GM13977 (cell line): ENCODE results near the gene R3HDM4.

Source experiments
- DNase-seq: peaks from one replicate; pipeline ENCODE4 v3.0.0; 2012; ENCODE audit warnings: low spot score
- in situ Hi-C: fragments of 300-500 bp; cut with MboI; formaldehyde crosslinking; loops from one replicate; pipeline ENCODE4 v1.12.0; 2022; ENCODE audit warnings: low sequenced_read_pairs, low pct_unique_long_range_greater_than_20kb, mixed read lengths, inconsistent platforms; ENCODE audit not compliant: unreplicated experiment
- TF ChIP-seq, protein P1 (sequence below): IDR thresholded peaks from 2 replicates; pipeline ENCODE4 v1.5.1; 2012; ENCODE audit warnings: mild to moderate bottlenecking, control low read depth; ENCODE audit not compliant: insufficient read depth; ENCODE audit errors: extremely low read depth, missing control alignments

The R3HDM4 gene

GRCh38 chr19:936175-936546 is 23.1 kb upstream of the R3HDM4 start:
- no peak for DNase-seq
- in situ Hi-C loops: no loop called here
- TF ChIP-seq, protein P1, sequence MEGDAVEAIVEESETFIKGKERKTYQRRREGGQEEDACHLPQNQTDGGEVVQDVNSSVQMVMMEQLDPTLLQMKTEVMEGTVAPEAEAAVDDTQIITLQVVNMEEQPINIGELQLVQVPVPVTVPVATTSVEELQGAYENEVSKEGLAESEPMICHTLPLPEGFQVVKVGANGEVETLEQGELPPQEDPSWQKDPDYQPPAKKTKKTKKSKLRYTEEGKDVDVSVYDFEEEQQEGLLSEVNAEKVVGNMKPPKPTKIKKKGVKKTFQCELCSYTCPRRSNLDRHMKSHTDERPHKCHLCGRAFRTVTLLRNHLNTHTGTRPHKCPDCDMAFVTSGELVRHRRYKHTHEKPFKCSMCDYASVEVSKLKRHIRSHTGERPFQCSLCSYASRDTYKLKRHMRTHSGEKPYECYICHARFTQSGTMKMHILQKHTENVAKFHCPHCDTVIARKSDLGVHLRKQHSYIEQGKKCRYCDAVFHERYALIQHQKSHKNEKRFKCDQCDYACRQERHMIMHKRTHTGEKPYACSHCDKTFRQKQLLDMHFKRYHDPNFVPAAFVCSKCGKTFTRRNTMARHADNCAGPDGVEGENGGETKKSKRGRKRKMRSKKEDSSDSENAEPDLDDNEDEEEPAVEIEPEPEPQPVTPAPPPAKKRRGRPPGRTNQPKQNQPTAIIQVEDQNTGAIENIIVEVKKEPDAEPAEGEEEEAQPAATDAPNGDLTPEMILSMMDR: no peak

GRCh38 chr19:934865-935479 is 22.0 kb upstream of the R3HDM4 start:
- in situ Hi-C loops: no loop called here
- TF ChIP-seq, protein P1: no peak

DNA sequence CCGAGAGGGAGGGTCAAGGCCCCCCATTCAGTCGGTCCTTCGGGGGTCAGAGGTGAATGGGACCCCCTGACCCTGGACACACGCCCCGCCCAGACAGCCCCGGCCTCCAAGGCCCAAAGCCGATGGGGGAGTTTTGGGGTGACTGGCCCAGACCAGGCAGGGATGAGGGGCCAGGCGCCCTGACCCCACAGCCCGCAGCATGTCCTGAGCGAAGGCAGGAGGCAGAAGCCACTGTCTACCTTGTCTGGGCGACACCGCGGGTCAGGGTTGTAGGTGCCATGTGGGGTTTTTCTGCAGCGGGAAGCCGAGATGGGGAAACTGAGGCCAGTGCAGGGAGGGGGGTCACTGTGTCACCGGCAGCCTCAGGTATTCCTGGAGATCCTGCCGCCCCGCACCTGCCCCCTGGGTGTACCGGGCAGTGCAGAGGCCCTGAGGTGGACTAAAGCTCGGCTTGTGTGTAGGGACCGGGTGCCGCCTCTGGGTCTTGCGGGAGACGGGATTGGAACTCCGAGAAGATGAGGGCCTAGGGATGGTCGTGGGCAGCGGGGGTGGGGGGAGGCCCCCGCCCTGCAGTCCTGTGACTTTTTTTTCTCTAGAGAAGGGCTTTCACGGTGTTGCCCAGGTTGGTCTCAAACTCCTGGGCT is 21.3 kb upstream of the R3HDM4 start:
- in situ Hi-C loops: no loop called here
- TF ChIP-seq, protein P1: no peak
- no peak for DNase-seq

More at GRCh38 chr19:934865-935479, 22.0 kb upstream of the R3HDM4 start:
- DNase-seq: peak; percentile 34

DNA sequence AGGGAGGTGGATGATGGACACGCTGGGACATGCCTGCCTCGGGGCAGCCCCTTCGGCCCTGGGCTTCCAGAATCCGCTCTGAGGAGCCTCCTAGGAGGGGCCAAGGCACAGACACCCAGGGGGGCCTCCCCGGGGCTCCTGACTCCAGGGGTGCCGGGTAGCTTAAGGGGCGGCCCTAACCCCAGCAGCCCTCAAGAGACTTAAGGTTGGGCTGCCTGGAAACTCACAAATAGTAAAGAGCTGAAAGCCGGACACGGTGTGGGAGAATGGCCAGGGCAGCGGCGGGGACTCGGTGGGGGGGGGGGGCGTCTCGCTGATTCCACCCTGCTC is 20.5 kb upstream of the R3HDM4 start:
- TF ChIP-seq, protein P1: no peak
- in situ Hi-C loops: no loop called here
- DNase-seq: no peak

- DNase-seq: peak; percentile 72
- TF ChIP-seq, protein P1: no peak
- in situ Hi-C loops: no loop called here
Observed at GRCh38 chr19:932648-933552, 19.9 kb upstream of the R3HDM4 start.

DNA sequence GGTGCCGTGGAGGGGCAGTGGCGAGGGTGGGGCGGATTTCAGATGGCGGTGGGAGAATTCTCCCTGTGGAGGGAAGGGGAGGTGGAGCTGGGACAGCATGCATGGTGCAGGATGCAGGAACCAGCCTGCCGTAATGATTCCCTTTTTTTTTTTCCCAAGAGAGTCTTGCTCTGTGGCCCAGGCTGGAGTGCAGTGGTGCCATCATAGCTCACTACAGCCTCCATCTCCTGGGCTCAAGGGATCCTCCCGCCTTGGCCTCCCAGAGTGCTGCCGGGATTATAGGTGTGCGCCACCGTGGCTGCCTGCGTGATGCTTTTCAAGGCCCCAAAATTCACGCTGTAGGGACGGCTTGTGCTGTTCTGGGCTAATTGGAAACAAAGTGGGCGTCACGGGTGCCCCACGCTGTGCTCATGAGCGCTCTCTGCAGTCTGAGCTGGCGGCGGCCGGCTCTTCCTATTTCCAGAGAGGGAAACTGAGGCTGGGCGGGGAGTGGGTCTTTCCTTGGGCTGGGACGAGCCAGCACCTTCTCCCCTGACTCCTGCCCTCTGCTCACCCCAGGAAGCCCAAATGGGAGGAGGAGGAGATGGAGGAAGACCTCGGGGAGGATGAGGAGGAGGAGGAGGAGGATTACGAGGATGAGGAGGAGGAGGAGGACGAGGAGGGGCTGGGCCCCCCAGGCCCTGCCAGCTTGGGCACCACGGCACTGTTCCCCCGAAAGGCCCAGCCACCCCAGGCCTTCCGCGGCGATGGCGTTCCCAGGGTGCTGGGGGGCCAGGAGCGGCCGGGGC is 19.0 kb upstream of the R3HDM4 start:
- in situ Hi-C loops: no loop called here
- TF ChIP-seq, protein P1: no peak
- DNase-seq: no peak
